IMR-90 (cell line): Measurements from ENCODE around the gene ZNF48.
A peak's percentile ranks its signal among the peaks of the same experiment; 100 is the strongest.

Experiments
- CTCF ChIP-seq: conservative IDR thresholded peaks from 2 replicates; pipeline ENCODE4 v1.5.1; 2012; ENCODE audit warnings: mild to moderate bottlenecking, low read depth, low read length, improper control_type of control experiment
- MAZ ChIP-seq: IDR thresholded peaks from 2 replicates; pipeline ENCODE4 v1.6.1; 2012; ENCODE audit warnings: low read depth, mild to moderate bottlenecking, low read length, improper control_type of control experiment, moderate library complexity, borderline replicate concordance
- POLR2A ChIP-seq: IDR thresholded peaks from 2 replicates; pipeline ENCODE4 v1.6.1; 2012; ENCODE audit warnings: mild to moderate bottlenecking, low read depth, low read length

GRCh38 chr16:30378236-30379157, 16.7 kb upstream of the ZNF48 start:
- TF ChIP-seq POLR2A (peak; percentile 30; the same call in 1 of the 2 replicates), MAZ (peak; percentile 54; the same call in 1 of the 2 replicates), CTCF (peak; percentile 35)
